ENCODE data around the gene RPP21.

Gene RPP21
- total RNA-seq = 5.2 to 7.2 (median 6.2) reads per million in 4 donors

DNA sequence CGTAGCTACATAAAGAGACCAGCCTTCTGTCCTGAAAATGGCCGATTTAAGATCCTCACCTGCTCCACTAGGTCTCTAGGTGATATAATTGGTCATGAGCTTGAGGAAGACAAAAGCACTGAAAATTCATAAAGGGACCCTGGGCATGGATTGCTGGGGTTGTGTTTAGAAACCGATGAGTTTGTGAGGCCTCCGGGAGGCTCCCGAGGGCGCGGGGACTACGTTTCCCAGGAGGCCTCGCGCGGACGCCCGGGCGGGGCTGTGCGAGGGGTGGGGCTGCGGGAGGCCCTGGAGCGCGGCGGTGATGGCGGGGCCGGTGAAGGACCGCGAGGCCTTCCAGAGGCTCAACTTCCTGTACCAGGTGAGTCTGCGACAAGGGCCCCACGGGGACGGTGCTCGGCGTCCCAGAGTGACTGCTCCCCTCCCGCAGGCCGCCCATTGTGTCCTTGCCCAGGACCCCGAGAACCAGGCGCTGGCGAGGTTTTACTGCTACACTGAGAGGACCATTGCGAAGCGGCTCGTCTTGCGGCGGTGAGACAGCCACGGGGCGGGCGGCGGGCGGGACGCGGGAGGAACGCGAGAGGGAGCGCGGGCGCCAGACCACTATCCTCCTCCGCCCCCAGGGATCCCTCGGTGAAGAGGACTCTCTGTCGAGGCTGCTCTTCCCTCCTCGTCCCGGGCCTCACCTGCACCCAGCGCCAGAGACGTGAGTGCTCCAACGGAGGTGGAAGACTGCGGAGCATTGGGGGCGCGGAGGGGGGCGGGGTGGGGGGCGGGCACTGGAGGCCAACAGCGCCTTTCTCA lies at the start of gene RPP21:
Gene RPP21, plus strand, starts transcription at position 289 of the 804 bp plus-strand sequence. Its CDS starts 16 bp downstream, at position 305.
- peak; percentile 74 to 86 (median 81) for DNase-seq

DNA sequence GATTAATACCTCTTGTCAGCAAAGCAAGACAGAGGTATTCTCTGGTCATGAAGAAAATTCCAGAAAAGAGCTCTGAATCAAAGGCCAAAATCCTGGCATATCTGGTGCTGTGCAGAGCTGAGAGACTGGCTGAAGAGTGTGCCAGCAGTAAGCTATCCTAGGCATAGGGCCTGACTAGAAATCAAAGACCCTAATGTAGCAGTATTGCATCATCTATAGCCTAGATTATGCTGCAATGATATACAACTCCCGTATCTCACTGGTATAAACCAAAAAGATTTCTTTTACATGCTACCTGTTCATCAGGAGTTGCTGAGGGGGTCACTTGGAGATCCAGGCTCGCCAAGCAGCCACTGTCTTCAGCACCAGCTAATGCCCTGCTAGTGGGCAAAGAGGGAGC lies 49.1 kb upstream of the RPP21 start:
- DNase-seq = no peak

DNA sequence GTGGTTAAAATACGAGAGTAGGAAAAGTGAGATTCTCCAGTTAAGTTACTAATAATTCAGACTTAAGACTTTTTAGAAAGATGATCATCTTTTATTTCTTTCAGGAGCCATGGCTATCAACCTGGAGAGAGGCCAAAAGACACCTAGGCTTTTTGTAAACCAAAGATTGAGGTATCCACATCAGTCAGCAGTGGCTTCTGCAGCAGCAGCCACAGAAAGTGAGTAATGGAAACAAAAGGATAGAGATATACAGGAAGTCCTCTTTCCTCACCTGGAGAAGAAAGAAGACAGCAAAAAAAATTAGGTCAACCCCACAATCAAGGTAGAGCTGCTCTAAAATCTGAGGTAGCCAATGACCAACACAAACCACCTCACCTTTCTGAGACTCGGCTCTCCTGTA lies 41.0 kb upstream of the RPP21 start:
- no peak for DNase-seq

DNA sequence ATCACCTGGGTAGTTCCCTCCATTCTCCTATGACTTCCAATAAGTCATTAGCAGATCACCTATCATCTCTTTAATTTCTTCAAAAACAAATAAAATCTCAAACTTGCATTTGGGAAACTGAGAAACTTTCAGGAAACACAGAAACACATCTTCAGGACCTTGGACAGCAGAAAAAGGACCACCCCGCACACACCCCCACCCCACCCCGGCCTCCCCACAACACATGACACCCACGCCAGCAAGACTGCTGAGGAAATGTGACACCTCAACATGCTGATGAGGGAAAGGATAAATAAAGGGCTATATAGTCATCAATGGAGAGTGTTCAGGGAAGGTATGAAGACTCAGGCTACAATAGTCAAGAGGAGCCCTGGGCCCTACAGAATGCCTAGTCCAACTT lies 33.9 kb upstream of the RPP21 start:
- no peak for DNase-seq

DNA sequence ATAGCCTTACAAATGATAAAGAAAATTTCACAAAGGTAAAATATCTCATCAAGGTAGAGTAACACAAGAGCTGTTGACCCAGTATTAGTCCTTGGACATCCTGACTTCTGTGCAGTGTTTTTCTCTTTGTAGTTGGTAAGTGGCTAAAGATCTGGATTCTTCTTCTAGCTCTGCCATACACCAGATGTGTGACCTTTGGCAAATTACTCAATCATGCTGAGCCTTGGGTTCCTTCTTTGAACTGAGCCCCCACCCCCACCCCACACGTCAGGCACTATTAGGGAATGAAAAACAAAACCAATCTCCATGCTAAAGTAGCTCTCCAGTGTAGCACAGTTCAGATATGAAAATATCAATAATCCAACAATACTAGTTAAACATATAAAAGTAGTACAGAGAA lies 33.3 kb upstream of the RPP21 start:
- DNase-seq = no peak

GRCh38 chr6:30312266-30312665 lies 32.7 kb upstream of the RPP21 start:
- no peak for DNase-seq

DNA sequence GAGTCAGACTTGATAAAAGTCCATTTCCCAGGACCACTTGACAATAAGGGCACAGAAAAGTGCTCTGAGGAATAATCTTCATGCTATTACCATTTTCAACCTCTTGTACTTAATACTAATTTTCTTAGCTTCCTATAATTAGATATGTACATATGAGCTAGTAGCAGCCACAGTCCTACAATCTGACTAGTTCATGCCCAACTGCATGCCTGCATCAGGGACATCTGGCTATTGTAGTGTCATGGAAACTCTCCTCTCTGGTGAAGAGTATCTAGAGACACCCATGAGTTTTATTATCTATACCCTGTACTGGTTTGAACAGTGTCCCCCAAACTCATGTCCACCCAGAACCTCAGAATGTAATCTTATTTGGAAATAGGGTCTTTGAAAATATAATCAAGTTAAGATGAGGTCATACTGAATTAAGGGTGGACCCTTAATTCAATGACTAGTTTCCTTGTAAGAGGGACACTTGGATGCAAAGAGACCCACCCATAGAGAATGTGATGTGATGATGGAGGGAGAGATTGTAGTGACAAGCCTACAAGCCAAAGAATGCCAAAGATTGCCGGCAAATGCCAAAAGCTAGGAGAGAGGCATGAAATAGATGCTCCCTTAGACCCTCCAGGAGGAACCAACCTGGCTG lies 32.2 kb upstream of the RPP21 start:
- DNase-seq = no peak

DNA sequence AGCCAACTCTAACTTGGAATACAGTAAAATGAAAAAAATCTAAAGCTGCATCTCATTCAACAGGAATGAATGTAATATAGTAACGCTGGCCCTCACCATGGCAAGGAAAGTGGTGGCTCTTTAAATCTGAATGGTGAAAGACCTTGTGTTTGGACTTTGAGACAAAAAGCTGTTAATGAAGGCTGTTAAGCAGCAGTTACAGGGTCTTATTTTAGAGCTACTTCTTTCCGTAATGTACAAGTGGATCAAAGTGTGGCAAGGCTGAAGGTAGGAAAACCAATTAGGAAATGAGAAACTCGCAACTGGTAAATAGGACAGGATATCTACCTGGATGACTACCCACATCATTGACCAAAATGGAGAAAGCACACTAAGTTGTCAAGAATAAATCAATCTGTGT lies 29.8 kb upstream of the RPP21 start:
- DNase-seq = no peak

GRCh38 chr6:30317913-30318589 lies 26.9 kb upstream of the RPP21 start:
- DNase-seq = no peak

DNA sequence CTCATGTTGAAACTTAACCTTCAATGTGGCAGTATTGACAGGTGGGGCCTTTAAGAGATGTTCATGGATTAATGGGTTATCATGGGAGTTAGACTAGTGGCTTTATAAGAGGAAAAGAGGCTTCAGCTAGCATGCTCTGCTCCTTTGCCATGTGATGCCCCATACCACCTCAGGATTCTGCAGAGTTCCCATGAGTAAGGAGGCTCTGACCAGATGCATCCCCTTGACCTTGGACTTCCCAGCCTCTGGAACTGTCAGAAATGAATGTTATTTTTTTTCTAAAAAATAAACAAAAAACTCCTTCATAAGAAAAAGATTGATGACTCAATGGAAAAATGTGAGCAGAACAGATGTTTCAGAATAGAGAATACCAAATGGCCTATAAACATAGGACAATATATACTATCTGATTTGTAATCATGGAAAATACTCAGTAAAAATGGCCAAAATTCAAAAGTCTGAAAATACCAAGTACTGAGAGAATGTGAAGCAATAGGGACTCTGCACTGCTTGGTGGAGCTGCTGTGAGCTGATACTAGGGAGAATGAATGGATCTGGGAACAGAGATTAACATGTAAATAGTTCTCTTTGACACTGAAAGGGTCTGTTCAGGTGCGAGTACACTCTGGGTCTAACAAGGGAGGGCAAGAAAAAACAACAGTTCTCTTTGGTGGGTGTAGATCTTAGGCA lies 25.7 kb upstream of the RPP21 start:
- DNase-seq = no peak

DNA sequence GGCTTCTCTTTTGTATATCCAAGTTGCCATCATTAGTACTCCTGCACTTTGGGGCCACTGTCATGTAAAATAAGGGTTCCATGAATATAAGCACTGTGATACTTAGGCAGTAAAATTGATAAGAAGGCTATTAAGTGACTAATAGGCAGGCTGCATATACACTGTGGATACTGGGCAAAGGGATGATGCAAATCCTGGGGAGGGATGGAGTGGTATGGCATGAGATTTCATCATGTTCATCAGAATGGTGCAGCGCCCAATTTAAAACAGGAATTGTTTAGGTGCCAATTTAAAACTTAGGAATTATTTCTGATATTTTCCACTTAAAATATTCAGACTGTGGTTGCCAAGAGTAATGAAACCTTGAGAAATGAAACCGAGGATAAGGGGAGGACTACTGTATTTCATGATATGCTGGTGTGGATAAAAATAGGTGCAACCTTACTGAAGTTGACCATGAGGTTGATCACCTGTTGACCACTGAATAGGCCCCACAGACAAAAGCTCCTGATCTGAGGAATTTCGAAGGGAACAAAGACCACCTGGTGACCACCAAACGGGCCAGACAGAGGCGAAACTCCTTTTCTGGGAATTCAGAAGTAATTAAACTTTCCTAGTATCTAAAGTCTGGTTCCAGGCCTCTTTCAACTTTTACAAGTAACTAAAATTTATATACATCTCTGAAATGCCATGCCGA lies 23.1 kb upstream of the RPP21 start:
- DNase-seq = no peak

- no peak for DNase-seq
Measured at GRCh38 chr6:30322527-30323501, 22.1 kb upstream of the RPP21 start.

DNA sequence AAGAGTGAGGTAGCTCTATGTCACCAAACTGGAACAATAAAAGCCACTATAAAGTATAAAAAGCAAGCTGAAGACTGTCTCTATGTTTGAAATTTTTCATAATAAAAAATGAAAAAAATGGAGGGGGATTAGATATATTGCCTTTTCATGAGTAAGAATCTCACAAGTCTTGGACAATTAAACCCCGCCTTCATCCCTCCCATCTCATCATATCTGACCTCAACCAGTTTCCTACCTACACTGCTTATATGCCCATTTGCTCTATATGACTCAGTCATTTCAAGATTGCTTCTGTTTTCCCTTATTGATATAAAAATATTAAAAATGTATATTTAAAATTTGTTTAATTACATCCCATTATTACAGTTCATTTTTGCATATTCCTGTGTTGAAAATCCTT lies 21.1 kb upstream of the RPP21 start:
- peak in 1 of 5 donors; percentile 19 for DNase-seq

DNA sequence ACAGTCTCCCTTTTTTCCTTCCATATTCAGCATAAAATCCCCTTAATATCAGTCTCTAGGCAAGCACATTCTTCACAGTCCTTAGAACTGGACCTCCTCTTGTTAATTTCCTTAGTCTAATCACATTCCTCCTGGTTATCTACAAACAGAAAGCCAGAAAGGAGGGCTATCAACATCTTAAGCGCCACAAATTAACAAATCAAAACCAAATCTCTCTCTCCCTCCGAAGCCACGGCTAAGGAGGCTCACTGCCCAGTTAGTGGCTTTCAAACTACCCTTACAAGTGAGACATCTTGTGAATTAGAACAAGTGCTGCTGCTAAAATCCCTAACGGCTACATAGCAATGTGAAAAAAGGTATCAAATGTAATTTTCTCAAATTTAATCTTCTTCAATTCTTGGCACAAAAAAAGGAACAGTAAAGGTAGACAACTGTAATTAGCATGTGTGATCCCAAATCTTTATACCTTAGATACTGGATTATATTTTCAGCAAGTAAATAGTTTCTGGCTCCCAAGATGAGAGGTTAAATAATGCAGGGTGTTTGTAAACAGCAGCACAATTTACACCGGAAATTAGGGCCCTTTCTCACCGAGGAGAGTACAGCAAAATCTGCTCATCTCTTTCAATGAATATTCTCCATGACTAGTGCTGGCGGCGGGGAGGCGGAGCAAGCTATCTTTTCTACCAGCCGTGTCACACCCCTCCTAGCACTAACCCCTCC lies 19.6 kb upstream of the RPP21 start:
- DNase-seq = peak; percentile 70 to 84 (median 81)

DNA sequence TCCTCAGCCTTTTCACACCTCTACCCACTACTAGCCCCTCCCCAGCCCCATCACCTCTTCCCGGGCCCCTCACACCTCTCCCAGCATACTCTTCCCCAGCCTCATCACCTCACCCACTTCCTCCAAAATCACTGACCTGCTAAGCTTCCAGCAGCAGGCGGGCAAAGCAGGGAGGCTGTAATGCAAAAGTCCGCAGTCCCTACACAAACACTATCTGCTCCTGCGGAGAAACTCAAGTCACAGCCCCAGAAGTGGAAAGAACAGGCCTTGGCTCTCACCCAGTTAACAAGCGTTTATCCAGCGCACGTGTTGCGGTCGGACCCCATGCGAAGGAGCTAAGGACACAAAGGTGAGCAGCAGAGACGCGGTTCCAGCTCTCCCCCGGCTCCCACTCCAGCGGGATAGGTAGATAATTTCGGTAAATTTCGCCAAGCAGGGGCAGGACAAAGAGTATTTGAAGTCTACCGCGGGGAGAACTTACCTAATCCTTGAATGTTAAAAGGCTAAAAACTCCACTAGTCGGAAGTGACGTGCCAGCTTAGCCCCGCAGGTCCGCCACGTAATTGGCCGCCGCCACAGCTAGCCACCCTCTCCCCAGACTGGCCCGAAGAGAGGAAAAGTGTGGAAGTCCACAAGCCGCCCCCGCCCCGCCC lies 19.0 kb upstream of the RPP21 start:
- DNase-seq = peak; percentile 66 to 83 (median 72)

GRCh38 chr6:30326526-30327231 lies 18.3 kb upstream of the RPP21 start, which contains the start of gene TRIM39:
TRIM39 (plus strand) TSS chr6:30326927; CDS start chr6:30329318, 2,391 bp downstream.
- peak; percentile 78 to 88 (median 87) for DNase-seq

DNA sequence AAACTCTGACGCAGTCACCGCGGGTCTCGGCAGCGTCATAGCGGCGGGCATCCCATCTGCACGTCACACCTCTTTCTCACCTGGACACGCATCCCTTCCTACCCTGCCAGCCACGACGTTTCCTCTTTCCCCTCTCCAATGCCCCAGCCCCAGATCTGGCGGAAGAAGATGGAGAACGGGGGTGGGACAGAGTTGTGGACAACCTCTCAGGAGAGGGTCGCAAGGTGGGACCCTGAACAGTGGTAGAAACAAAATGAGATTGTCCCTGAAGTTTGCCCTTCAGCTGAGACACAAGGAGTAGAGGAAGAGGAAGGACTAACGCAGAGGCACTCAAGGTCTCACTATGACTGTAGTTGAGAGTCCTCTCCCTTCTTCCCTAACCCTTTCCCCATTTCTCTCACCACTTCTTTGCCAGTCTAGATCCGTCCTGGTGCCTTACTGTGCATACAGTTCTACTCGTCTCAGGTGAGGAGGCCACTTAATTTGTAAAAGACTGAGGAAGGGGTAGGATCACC lies 17.7 kb upstream of the RPP21 start:
- no peak for DNase-seq

- DNase-seq = no peak
Measured at GRCh38 chr6:30328397-30328796, 16.6 kb upstream of the RPP21 start.

- no peak for DNase-seq
Measured at GRCh38 chr6:30329331-30329730, 15.6 kb upstream of the RPP21 start.
